PC-3 (cell line): ENCODE measurements around the gene RNASE13. TPM values are rescaled to one million over a fixed set of nuclear protein-coding genes. Genes with fewer than 3 reads are reported as not detected.

Source experiments
- ATAC-seq: fragments of 200-7000 bp; cut with Tn5 transposase; 2 replicates; pipeline ENCODE4 v1.9.1; 2020; ENCODE audit warnings: mild to moderate bottlenecking, moderate library complexity
- BruUV-seq: library from RNA; stranded (reverse); fragments of 400-500 nt; replicated peaks from 2 replicates; lab custom pipeline; 2021; lab: Mats Ljungman, UMichigan
- CTCF ChIA-PET: fragments of 300-600 bp; sonication (Branson Sonifier 250); formaldehyde crosslinking; loops from one replicate; lab custom pipeline; 2022; ENCODE audit warnings: antibody characterized with exemption; lab: Charles Lee
- POLR2A ChIA-PET: fragments of 300-600 bp; sonication (Branson Sonifier 250); formaldehyde crosslinking; loops from one replicate; lab custom pipeline; 2022; ENCODE audit warnings: antibody characterized with exemption; ENCODE audit not compliant: unreplicated experiment; lab: Charles Lee
- DNase-seq: peaks from one replicate; pipeline ENCODE4 v3.0.0-alpha.2; 2015
- H2AFZ ChIP-seq: fragments of 300-600 bp; sonication (generic); 2 replicates; pipeline ENCODE4 v1.6.0; 2016; ENCODE audit warnings: antibody characterized with exemption, low read length
- H3F3A ChIP-seq: fragments of 300-600 bp; sonication (generic); one replicate; pipeline ENCODE4 v1.6.0; 2017; ENCODE audit warnings: antibody characterized with exemption, low read length, control low read depth, mild to moderate bottlenecking; ENCODE audit not compliant: unreplicated experiment
- H3K27ac ChIP-seq: fragments of 300-600 bp; sonication (generic); 2 replicates; pipeline ENCODE4 v1.5.1; 2016; ENCODE audit warnings: mild to moderate bottlenecking, low read length
- H3K27me3 ChIP-seq: fragments of 300-600 bp; sonication (generic); 2 replicates; pipeline ENCODE4 v1.6.1; 2016; ENCODE audit warnings: low read length, mixed read lengths
- H3K36me3 ChIP-seq: fragments of 300-600 bp; sonication (generic); 2 replicates; pipeline ENCODE4 v1.6.1; 2016; ENCODE audit warnings: low read depth, mixed run types, low read length, mixed read lengths
- H3K4me1 ChIP-seq: fragments of 300-600 bp; sonication (generic); 2 replicates; pipeline ENCODE4 v1.5.1; 2016; ENCODE audit warnings: low read length; ENCODE audit not compliant: insufficient read depth
- H3K4me2 ChIP-seq: fragments of 300-600 bp; sonication (generic); 2 replicates; pipeline ENCODE4 v1.6.0; 2016; ENCODE audit warnings: low read length
- H3K4me3 ChIP-seq: fragments of 300-600 bp; sonication (generic); 2 replicates; pipeline ENCODE4 v1.5.1; 2016; ENCODE audit warnings: mild to moderate bottlenecking, low read length, mixed read lengths
- H3K79me2 ChIP-seq: fragments of 300-600 bp; sonication (generic); 2 replicates; pipeline ENCODE4 v1.6.1; 2017; ENCODE audit warnings: low read length, mixed read lengths
- H3K9ac ChIP-seq: fragments of 300-600 bp; sonication (generic); 2 replicates; pipeline ENCODE4 v1.6.0; 2016; ENCODE audit warnings: mild to moderate bottlenecking, low read length
- H3K9me2 ChIP-seq: fragments of 300-600 bp; sonication (generic); replicated peaks from 2 replicates; pipeline ENCODE4 v1.6.1; 2016; ENCODE audit warnings: mixed run types, low read length, mixed read lengths
- H3K9me3 ChIP-seq: fragments of 300-600 bp; sonication (generic); 2 replicates; pipeline ENCODE4 v1.6.1; 2016; ENCODE audit warnings: low read length, mixed read lengths
- H4K20me1 ChIP-seq: fragments of 300-600 bp; sonication (generic); 2 replicates; pipeline ENCODE4 v1.6.1; 2016; ENCODE audit warnings: low read length, mixed read lengths
- CTCF ChIP-seq: fragments of 300-600 bp; sonication (generic); conservative IDR thresholded peaks from 2 replicates; pipeline ENCODE4 v1.5.1; 2017; ENCODE audit warnings: antibody characterized with exemption, low read depth, mild to moderate bottlenecking, low read length
- EZH2 ChIP-seq: fragments of 300-600 bp; sonication (generic); IDR thresholded peaks from one replicate; pipeline ENCODE4 v1.6.1; 2017; ENCODE audit warnings: antibody characterized with exemption, mild to moderate bottlenecking, low read length; ENCODE audit not compliant: unreplicated experiment
- EZH2phosphoT487 ChIP-seq: fragments of 300-600 bp; sonication (generic); IDR thresholded peaks from 2 replicates; pipeline ENCODE4 v1.6.1; 2018; ENCODE audit warnings: mild to moderate bottlenecking, antibody characterized with exemption, low read length, borderline replicate concordance
- intact Hi-C: fragments of 100-400 bp; cut with micrococcal nuclease; formaldehyde crosslinking; loops from 2 replicates; pipeline ENCODE4 v1.9.0; 2023
- total RNA-seq: library from RNA; depleted of rRNA; stranded (reverse); fragments of >200 nt; gene quantifications from 2 replicates; pipeline ENCODE4 v1.2.3, GENCODE V29; 2014

RNASE13 gene
- total RNA-seq, 1 experiment from 2014 or later: not detected

- DNase-seq (no peak), ATAC-seq (no peak)
- BruUV-seq: no TSS peak
- Histone ChIP-seq H3K27me3 (peaks cover 7% of the 10 kb centered on the region; the same call in 1 of the 2 replicates), H3K79me2 (no peaks in the 10 kb centered on the region), H3K4me2 (no peak overlapping the region), H3K9ac (no peak overlapping the region), H3K9me2 (no peaks in the 10 kb centered on the region), H3K36me3 (no peaks in the 10 kb centered on the region), H3K4me3 (no peak overlapping the region), H2AFZ (no peak overlapping the region), H3K9me3 (no peaks in the 10 kb centered on the region), H3K4me1 (no peaks in the 10 kb centered on the region), H3K27ac (no peak overlapping the region), H4K20me1 (no peaks in the 10 kb centered on the region), H3F3A (no peaks in the 10 kb centered on the region)
- intact Hi-C loops: no loop called here
- CTCF ChIA-PET: no interaction called here
- POLR2A ChIA-PET: no interaction called here
- TF ChIP-seq EZH2 (no peak), CTCF (no peak), EZH2phosphoT487 (no peak)
Measured at GRCh38 chr14:21083565-21084325, 49.1 kb upstream of the RNASE13 start.

- Histone ChIP-seq H4K20me1 (no peaks in the 10 kb centered on the region), H3F3A (no peaks in the 10 kb centered on the region), H3K27ac (no peak overlapping the region), H2AFZ (no peak overlapping the region), H3K27me3 (peaks cover 7% of the 10 kb centered on the region; the same call in 1 of the 2 replicates), H3K4me3 (no peak overlapping the region), H3K9ac (no peak overlapping the region), H3K36me3 (no peaks in the 10 kb centered on the region), H3K9me3 (no peaks in the 10 kb centered on the region), H3K79me2 (no peaks in the 10 kb centered on the region), H3K9me2 (no peaks in the 10 kb centered on the region), H3K4me2 (no peak overlapping the region), H3K4me1 (no peaks in the 10 kb centered on the region)
- intact Hi-C loops: no loop called here
- TF ChIP-seq EZH2: no peak
- TF ChIP-seq EZH2phosphoT487: no peak
- TF ChIP-seq CTCF: no peak
- POLR2A ChIA-PET: no interaction called here
- BruUV-seq: no TSS peak
- DNase-seq (no peak), ATAC-seq (no peak)
- CTCF ChIA-PET: no interaction called here
Measured at GRCh38 chr14:21081521-21082142, 47.0 kb upstream of the RNASE13 start.

DNA sequence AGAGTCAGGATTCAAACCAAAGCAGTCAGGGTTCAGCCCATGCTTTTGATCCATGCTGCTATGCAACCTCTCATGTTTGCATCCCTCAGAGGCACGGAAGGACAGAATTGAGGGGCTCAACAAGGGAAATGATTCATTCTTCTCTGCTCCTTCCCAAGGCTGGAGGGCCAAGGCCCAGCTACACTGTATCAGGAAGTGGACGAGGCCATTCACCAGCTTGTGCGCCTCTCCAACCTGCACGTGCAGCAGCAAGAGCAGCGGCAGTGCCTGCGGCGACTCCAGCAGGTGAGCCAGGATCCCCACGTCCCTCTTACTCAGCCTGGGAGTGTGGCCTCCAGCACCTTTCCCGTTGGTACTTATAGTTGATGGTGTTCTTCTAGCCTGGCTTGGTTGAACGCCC is 44.1 kb upstream of the RNASE13 start:
- Histone ChIP-seq H3K27ac (no peak overlapping the region), H3K4me2 (no peak overlapping the region), H3K27me3 (peaks cover 7% of the 10 kb centered on the region; the same call in 1 of the 2 replicates), H4K20me1 (no peaks in the 10 kb centered on the region), H3K9me3 (no peaks in the 10 kb centered on the region), H2AFZ (no peak overlapping the region), H3K9ac (no peak overlapping the region), H3K9me2 (no peaks in the 10 kb centered on the region), H3K4me3 (no peak overlapping the region), H3F3A (no peaks in the 10 kb centered on the region), H3K79me2 (no peaks in the 10 kb centered on the region), H3K4me1 (no peaks in the 10 kb centered on the region), H3K36me3 (no peaks in the 10 kb centered on the region)
- intact Hi-C loops: no loop called here
- no TSS peak for BruUV-seq
- CTCF ChIA-PET: no interaction called here
- POLR2A ChIA-PET: no interaction called here
- DNase-seq (no peak), ATAC-seq (no peak)
- TF ChIP-seq EZH2: no peak
- TF ChIP-seq CTCF: no peak
- TF ChIP-seq EZH2phosphoT487: no peak
